GM12878 (cell line): ENCODE measurements around the gene CAPRIN2.

ENCODE experiments used
- MYC ChIP-seq: IDR thresholded peaks from 2 replicates; pipeline ENCODE4 v1.6.1; 2011; ENCODE audit warnings: mild to moderate bottlenecking, low read length, moderate library complexity, inconsistent platforms; ENCODE audit not compliant: insufficient read depth, insufficient replicate concordance, insufficient read length, severe bottlenecking
- SMC3 ChIP-seq: IDR thresholded peaks from 2 replicates; pipeline ENCODE4 v1.6.1; 2011; ENCODE audit warnings: low read length, improper control_type of control experiment, borderline replicate concordance
- TF ChIP-seq, protein P1 (sequence below), 3 experiments: IDR thresholded peaks in 2 of 3; conservative IDR thresholded peaks in 1 of 3; 2 replicates each; pipeline ENCODE4 v1.5.1; 2011; ENCODE audit warnings: low read depth in 3 of 3, low read length in 3 of 3, mild to moderate bottlenecking in 3 of 3, control low read depth in 2 of 3, moderate library complexity in 2 of 3, inconsistent platforms in 1 of 3, mixed read lengths in 1 of 3; ENCODE audit not compliant: control insufficient read depth in 2 of 3, insufficient read depth in 1 of 3; ENCODE audit errors: extremely low read depth in 1 of 3

DNA sequence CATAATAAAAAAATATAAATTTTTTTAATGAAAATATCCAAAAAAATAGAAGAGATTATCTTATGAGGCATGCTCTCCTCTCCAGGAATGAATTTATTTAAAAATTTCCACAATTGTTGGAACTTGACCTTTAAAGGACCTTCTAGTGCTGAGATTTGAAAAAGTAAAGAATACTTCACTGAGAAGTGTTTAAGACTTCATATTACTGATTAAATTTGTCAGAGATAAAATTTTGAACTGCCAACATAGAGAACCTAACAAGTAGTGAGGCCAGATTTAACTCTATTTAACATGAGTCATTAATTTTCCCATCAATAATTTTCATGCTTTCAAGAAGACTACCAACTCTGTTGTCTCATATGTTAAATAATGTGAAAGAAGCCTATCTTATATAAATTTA is 14.5 kb downstream of the CAPRIN2 start:
- TF ChIP-seq, protein P1, sequence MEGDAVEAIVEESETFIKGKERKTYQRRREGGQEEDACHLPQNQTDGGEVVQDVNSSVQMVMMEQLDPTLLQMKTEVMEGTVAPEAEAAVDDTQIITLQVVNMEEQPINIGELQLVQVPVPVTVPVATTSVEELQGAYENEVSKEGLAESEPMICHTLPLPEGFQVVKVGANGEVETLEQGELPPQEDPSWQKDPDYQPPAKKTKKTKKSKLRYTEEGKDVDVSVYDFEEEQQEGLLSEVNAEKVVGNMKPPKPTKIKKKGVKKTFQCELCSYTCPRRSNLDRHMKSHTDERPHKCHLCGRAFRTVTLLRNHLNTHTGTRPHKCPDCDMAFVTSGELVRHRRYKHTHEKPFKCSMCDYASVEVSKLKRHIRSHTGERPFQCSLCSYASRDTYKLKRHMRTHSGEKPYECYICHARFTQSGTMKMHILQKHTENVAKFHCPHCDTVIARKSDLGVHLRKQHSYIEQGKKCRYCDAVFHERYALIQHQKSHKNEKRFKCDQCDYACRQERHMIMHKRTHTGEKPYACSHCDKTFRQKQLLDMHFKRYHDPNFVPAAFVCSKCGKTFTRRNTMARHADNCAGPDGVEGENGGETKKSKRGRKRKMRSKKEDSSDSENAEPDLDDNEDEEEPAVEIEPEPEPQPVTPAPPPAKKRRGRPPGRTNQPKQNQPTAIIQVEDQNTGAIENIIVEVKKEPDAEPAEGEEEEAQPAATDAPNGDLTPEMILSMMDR (IDR thresholded peaks at IDR 0.05 in 2 of 3, conservative IDR thresholded peaks at IDR 0.05 in 1 of 3; ENCODE audit: control insufficient read depth in 2 of 3, extremely low read depth in 1 of 3, insufficient read depth in 1 of 3, low read depth in 3 of 3, low read length in 3 of 3), result no peak
- TF ChIP-seq MYC (no peak), SMC3 (no peak)
